ENCODE measurements around the gene MET. TPM values are rescaled to one million over a fixed set of nuclear protein-coding genes. Genes with fewer than 3 reads are reported as not detected.
"Not testable (repeated sequence)": the region's sequence is repeated elsewhere in the genome, so short reads cannot be mapped to it uniquely, and the experiment has no call there.

Gene MET
- total RNA-seq, 1 donor, result 3.9 TPM

DNA sequence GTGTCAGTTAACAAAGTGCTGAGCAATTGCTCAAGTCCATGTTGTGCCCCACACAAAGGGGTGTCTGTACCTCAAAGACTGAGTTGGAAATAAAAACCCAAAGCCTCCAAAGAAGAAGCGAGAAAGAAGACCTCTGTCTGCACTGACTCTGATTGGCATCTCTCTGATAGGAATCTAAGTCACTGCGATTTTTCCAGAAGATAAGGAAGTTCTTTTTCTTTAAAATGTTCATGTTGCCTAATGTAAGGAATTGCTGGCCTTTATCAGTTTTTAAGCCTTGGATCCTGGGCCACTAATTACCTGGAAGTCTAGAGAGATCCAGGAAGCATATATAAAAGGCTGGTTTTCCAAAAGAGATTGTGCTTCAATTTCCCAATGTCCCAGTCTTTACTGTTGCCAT lies 24.1 kb upstream of the MET start:
- Histone ChIP-seq H3K9me3 (ENCODE audit: low read depth, low read length) (no peaks in the 10 kb centered on the region), H3K4me1 (ENCODE audit: insufficient read depth, low read length) (no peaks in the 10 kb centered on the region), H3K4me3 (ENCODE audit: low read length) (no peak overlapping the region), H3K27me3 (ENCODE audit: insufficient read depth, low read length) (peaks cover 3% of the 10 kb centered on the region)

DNA sequence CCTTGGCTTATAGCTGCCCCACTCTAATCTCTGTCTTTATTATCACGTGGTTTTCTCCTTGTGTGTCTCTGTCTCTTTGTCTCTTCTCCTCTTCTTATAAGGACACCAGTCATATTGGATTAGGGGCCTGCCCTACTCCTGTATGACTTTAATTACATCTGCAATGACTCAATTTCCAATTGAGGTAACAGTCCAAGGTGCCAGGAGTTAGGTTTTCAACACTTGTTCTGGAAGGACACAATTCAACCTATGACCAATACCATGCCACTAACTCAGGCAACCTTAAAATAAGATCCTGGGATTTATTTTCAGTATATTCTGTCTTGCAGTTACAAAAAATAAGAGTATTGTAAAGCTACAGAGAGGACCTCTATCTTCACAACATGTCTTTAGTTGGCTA lies 21.6 kb upstream of the MET start:
- Histone ChIP-seq H3K27me3 (ENCODE audit: insufficient read depth, low read length) (peaks cover 3% of the 10 kb centered on the region), H3K4me1 (ENCODE audit: insufficient read depth, low read length) (no peaks in the 10 kb centered on the region), H3K9me3 (ENCODE audit: low read depth, low read length) (no peaks in the 10 kb centered on the region), H3K4me3 (ENCODE audit: low read length) (no peak overlapping the region)

DNA sequence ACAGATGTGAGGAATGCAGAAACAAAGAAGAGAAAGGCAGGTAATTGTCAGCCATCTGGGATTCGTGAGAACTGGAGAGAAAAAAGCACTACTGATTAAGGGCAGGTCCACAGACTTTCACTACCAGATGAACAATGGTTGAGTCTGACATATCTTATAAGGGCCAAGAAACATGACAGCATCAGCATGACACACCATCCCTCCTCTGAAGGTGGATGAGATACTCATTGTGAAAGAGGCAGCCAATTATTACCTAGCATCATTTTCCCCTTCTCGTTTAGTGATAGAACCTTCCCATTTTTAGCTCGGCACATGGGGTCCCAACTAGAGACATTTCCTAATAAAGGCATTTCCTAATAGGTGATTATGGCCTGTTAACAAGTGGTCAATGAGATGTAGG lies 19.2 kb upstream of the MET start:
- peaks cover 3% of the 10 kb centered on the region for H3K27me3 ChIP-seq (ENCODE audit: insufficient read depth, low read length)
- no peaks in the 10 kb centered on the region for H3K4me1 ChIP-seq (ENCODE audit: insufficient read depth, low read length)
- H3K4me3 ChIP-seq (ENCODE audit: low read length), result no peak overlapping the region
- H3K9me3 ChIP-seq (ENCODE audit: low read depth, low read length), result no peaks in the 10 kb centered on the region

DNA sequence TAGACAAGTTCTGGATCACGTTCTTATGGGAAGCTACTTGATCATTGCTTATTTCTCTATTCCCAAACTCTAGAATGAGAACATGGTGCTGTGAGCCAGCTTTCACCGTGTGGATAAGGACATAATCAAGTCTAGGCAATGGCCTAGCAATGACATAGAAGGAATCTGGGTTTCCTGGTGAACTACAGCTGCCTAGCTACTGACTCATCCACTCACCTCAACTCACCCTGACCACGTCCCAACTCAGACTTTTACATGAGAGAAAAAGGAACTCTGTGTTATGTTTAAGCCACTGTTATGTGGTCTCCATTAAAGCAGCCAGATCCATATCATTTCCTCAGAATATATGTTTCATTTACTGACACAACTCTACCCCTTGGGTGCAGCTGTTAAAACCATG lies 18.8 kb upstream of the MET start:
- H3K4me3 ChIP-seq (ENCODE audit: low read length), result no peak overlapping the region
- no peaks in the 10 kb centered on the region for H3K4me1 ChIP-seq (ENCODE audit: insufficient read depth, low read length)
- H3K9me3 ChIP-seq (ENCODE audit: low read depth, low read length), result no peaks in the 10 kb centered on the region
- H3K27me3 ChIP-seq (ENCODE audit: insufficient read depth, low read length), result peaks cover 3% of the 10 kb centered on the region

DNA sequence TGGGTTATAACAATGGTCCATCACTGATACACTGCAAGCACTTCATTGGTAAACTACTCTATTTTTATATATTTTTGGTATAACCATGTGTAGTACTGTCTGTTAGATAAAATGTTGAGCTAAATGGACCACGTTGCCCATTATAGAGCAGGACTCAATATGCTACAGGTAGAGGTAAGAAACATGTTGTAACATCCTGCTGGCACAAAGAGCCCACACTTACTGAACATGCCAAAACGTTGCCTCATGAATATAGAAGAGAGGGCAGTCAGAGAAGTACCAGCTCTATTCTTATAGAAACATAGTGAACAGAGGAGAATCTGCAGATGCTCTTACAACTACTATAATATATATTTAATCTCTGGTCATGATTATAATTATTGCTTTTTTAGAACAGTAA lies 18.4 kb upstream of the MET start:
- H3K27me3 ChIP-seq (ENCODE audit: insufficient read depth, low read length), result peaks cover 3% of the 10 kb centered on the region
- H3K4me3 ChIP-seq (ENCODE audit: low read length), result no peak overlapping the region
- no peaks in the 10 kb centered on the region for H3K9me3 ChIP-seq (ENCODE audit: low read depth, low read length)
- H3K4me1 ChIP-seq (ENCODE audit: insufficient read depth, low read length), result no peaks in the 10 kb centered on the region

DNA sequence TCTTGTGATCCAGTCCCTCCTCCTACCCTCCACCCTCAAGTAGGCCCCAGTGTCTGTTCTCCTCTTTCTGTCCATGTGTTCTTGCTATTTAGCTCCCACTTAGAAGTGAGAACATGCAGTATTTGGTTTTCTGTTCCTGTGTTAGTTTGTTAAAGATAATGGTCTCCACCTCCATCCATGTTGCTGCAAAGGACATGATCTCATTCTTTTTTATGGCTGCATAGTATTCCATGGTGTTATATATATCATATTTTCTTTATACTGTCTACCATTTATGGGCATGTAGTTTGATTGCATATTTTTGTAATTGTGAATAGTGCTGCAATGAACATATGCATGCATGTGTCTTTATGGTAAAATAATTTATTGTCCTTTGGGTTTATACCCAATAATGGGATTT lies 12.7 kb upstream of the MET start:
- not testable (repeated sequence) for H3K4me3 ChIP-seq (ENCODE audit: low read length); H3K4me1 ChIP-seq (ENCODE audit: insufficient read depth, low read length); H3K9me3 ChIP-seq (ENCODE audit: low read depth, low read length); H3K27me3 ChIP-seq (ENCODE audit: insufficient read depth, low read length)

DNA sequence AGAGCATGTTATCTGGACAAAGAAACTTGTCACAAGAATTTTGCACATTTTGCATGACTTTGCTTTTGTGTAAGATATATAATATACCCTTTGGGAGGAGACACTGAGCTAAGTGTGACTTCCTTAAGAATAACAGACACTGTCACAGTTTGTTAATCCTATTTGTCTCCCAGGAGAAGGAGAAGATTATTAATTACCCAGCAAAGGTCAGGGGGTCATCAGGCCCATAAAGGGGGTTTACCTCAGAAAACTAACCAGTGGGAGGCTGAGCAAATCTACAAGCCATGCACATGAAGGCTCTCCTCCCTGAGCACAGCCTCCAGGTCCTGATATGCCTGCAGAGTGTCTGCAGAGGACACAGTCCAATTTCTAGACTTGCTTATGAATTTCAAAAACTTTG lies 10.1 kb upstream of the MET start:
- H3K4me3 ChIP-seq (ENCODE audit: low read length), result no peak overlapping the region
- H3K27me3 ChIP-seq (ENCODE audit: insufficient read depth, low read length), result no peaks in the 10 kb centered on the region
- H3K9me3 ChIP-seq (ENCODE audit: low read depth, low read length), result no peaks in the 10 kb centered on the region

DNA sequence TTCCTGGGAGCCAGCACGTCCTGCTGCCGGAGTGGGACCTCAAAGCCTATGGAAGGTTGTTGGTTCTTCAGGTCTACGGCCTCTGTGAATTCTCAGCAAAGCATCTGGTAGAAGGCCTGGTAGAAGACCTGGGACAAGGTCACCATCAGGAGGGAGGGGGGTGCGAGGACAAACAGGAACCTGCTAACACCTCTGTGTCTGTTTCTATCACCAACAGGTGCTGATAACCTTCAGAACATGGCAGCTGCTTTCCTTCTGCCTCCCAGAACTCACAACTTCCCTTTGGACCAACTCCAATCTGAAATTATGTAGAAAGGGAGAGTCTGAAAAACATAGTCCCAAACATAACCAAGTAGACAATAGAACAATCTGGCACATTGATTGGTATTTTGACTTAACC lies 8.3 kb upstream of the MET start:
- no peaks in the 10 kb centered on the region for H3K4me1 ChIP-seq (ENCODE audit: insufficient read depth, low read length)
- no peak overlapping the region for H3K4me3 ChIP-seq (ENCODE audit: low read length)
- H3K9me3 ChIP-seq (ENCODE audit: low read depth, low read length), result no peaks in the 10 kb centered on the region
- peaks cover 3% of the 10 kb centered on the region for H3K27me3 ChIP-seq (ENCODE audit: insufficient read depth, low read length)

More for the DNA sequence above, 10.1 kb upstream of the MET start:
- H3K4me1 ChIP-seq (ENCODE audit: insufficient read depth, low read length), result no peaks in the 10 kb centered on the region

DNA sequence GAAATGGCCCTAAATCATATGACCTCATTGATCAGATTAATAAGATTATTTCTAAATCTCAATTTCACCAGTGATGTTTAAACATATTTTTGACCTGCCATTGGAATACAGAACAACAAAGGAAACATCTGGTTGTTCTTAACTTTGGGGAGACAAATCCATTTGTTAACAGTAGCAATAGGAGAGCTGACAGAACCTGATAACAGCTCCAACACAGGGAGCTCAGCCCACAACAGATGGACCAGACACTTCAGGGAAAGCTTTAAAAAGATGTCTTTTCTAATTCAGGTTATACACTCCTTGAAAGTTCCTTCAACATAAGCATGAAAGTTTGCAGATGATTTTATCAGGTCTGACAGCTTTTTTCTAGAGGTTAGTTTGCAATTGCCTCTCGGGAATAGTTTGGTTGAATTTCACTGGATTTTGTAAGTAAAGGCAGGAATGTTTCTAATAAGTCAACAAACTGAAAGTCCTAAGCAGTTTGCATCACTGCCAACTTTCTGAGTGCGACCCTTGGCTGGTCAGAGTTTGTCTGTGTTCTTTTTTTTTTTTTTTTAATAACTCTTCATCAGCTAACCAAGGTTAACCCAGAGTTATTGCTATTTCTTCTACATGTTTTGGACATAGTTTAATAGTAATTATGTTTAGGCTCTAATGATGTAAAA lies 6.5 kb upstream of the MET start:
- no peak overlapping the region for H3K4me3 ChIP-seq (ENCODE audit: low read length)
- no peaks in the 10 kb centered on the region for H3K9me3 ChIP-seq (ENCODE audit: low read depth, low read length)
- no peaks in the 10 kb centered on the region for H3K4me1 ChIP-seq (ENCODE audit: insufficient read depth, low read length)
- peaks cover 16% of the 10 kb centered on the region for H3K27me3 ChIP-seq (ENCODE audit: insufficient read depth, low read length)

DNA sequence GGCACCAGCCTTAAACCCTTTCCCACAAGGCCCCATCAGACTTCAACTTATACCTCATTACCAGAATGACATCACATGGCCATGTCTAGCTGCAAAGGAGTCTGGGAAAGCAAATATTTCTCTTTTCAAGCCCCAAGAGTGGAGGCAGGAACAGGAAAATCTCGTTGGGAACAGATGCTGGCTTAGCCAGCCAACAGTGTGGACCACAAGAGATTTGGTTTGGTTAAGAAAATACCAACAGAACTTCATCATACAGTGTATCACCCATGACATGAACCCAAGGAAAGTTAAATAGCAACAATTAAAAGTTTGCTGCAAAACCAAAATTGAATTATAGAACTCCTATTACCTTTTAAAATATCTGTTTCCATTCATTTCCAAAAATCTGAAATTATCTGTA lies 2.2 kb upstream of the MET start:
- Histone ChIP-seq H3K9me3 (ENCODE audit: low read depth, low read length) (no peaks in the 10 kb centered on the region), H3K4me1 (ENCODE audit: insufficient read depth, low read length) (peaks cover 7% of the 10 kb centered on the region), H3K27me3 (ENCODE audit: insufficient read depth, low read length) (peaks cover 55% of the 10 kb centered on the region), H3K4me3 (ENCODE audit: low read length) (no peak overlapping the region)

DNA sequence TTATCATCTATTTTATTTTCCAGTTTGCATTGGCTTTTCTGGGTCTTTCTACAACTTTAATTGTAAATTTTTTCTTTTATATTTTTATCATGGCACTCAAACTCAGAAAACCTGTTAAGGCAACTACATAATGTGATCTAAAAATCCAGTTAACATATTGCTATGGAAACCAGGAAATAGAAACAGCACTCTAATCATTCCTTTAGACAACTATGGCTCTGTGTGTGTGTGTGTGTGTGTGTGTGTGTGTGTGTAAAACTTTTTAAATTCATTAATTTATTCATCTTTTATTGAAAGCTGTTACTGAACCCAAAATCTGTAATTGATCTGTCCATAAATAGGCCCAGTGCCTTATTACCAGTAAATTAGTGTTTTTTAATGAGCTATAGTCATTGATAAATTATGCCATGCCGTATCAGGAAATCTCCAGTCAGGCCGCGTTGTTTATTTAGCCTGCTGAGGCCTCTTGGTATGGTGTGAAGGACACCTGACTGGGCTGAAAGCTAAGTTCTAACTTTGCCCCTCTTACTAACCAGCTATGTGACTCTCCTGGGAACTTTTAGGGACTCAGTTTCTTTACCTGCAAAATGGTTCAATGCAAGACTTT lies 1.5 kb upstream of the MET start:
- Histone ChIP-seq H3K27me3 (ENCODE audit: insufficient read depth, low read length) (peaks cover 62% of the 10 kb centered on the region), H3K9me3 (ENCODE audit: low read depth, low read length) (no peaks in the 10 kb centered on the region), H3K4me1 (ENCODE audit: insufficient read depth, low read length) (peaks cover 7% of the 10 kb centered on the region), H3K4me3 (ENCODE audit: low read length) (no peak overlapping the region)

DNA sequence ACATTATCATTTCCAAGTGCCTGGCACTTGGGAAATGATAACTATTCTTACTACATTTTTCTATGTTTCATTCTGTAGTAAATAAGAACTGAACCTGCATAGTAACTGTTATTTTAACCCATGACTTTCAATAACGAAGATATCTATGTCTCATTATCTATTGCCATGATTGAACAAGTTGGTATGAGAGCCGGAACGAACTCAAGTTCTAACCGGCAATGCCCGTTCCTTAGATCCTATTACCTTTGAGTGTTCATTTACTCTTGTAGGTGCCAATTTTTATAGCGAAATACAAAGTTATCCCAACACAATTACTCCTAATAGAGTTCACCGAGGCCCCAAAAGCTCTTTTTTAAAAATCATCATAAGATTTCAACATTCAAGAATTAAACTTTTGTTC lies 885 bp upstream of the MET start:
- no peak overlapping the region for H3K4me3 ChIP-seq (ENCODE audit: low read length)
- H3K4me1 ChIP-seq (ENCODE audit: insufficient read depth, low read length), result peaks cover 7% of the 10 kb centered on the region
- peaks cover 62% of the 10 kb centered on the region for H3K27me3 ChIP-seq (ENCODE audit: insufficient read depth, low read length)
- H3K9me3 ChIP-seq (ENCODE audit: low read depth, low read length), result no peaks in the 10 kb centered on the region

DNA sequence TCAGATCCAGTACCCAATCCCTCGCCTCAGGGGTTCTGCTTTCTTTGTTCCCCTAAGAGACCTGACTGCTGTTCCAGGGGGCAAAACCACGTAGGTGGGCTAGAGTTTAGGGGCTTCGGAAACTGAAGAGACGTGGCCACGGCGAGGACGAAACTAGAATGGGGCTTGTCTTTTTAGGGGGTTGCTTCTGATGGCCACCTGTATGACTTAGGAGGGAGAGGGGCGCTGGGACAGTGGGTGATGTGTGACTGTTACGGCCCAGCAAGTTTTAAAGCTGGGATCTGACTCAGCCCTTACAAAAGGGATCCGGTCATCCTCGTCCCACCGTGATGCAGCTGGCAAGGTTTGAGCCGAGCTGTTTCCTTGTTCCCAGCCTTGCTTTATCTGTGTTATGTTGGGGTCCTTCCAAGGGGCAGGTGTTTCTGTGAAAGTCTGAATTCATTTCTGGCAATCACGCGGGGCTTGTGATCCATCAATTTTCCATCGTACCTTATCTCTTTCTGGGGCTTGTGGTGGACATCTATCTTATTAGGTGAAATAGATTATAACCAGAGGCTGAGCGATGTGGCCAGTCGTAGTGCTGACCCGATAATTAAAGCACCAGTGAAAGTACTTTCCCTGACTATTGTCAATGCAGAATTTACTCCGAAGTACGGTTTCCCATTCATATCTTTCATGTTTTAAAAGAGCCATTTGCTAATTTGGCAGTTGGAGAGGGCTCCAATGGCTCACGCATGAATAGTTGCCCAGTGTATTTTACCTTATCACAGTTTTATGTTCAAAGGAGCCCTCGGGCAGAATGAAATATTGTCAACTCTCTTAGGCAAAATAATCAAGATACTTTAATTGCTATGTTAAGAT lies 830 bp downstream of the MET start:
- Histone ChIP-seq H3K4me1 (ENCODE audit: insufficient read depth, low read length) (peaks cover 7% of the 10 kb centered on the region), H3K4me3 (ENCODE audit: low read length) (no peak overlapping the region), H3K9me3 (ENCODE audit: low read depth, low read length) (no peaks in the 10 kb centered on the region), H3K27me3 (ENCODE audit: insufficient read depth, low read length) (peaks cover 62% of the 10 kb centered on the region)

DNA sequence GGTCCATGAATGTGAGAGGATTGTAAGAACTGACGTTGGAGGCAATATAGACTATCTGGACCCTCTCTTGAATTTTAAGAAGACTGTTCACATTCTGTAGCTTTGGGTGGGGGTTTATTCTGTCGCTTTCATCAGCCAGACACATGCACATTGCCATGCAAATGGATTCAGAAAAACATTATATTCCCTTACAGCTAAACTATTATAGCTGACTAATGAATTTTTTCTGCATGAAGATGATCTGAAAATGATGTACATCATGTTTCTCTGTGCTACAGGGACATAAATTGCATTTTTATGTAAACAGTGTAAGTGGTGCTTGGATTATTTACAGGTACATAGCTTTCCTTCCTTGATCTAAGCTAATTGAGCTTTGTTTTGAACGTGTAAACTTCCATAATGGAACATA lies 1.5 kb downstream of the MET start:
- H3K9me3 ChIP-seq (ENCODE audit: low read depth, low read length), result no peaks in the 10 kb centered on the region
- no peak overlapping the region for H3K4me3 ChIP-seq (ENCODE audit: low read length)
- peaks cover 7% of the 10 kb centered on the region for H3K4me1 ChIP-seq (ENCODE audit: insufficient read depth, low read length)
- peaks cover 62% of the 10 kb centered on the region for H3K27me3 ChIP-seq (ENCODE audit: insufficient read depth, low read length)

DNA sequence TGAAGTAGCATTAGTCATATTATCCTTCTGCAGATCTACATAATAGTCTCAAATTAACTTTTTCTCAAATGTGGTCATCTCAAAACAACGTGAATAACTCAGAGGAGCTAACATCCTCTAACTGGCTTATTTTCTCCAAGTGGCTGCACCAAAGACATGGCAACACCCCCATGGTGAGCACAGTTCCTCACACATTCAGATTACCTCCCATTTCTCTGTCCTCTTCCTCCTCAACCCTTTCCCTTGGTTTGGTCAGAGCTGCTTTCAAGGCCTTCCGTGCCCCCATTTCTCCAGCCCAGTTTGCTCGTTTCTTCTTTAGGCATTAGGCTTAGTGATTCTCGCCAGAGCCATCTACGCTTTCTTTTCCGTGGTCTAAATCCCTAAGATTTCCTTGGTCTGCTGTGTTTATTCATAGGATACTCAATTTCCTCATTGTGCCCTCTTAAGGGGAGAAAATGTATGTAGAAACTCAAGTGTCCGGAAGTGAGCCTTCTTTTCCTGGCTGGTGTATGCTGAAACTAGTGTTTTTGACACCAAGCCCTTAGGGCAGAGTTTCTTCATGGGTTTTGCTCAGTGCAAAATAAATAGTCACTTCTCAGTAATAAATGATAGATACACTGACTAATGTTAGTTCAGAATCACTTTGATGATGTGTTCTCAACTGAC lies 2.6 kb downstream of the MET start:
- H3K4me3 ChIP-seq (ENCODE audit: low read length), result no peak overlapping the region
- H3K4me1 ChIP-seq (ENCODE audit: insufficient read depth, low read length), result peaks cover 7% of the 10 kb centered on the region
- H3K27me3 ChIP-seq (ENCODE audit: insufficient read depth, low read length), result peaks cover 54% of the 10 kb centered on the region

More for the DNA sequence above, 2.6 kb downstream of the MET start:
- H3K9me3 ChIP-seq (ENCODE audit: low read depth, low read length), result no peaks in the 10 kb centered on the region
